LNCAP (cell line): ENCODE measurements around the gene COPB2.
A peak's percentile ranks its signal among the peaks of the same experiment; 100 is the strongest.

ENCODE experiments used
- TF ChIP-seq, protein P1 (sequence below): fragments of 450-650 bp; IDR thresholded peaks from 2 replicates; pipeline ENCODE4 v1.5.1; 2017; ENCODE audit warnings: mild to moderate bottlenecking

Gene COPB2

DNA sequence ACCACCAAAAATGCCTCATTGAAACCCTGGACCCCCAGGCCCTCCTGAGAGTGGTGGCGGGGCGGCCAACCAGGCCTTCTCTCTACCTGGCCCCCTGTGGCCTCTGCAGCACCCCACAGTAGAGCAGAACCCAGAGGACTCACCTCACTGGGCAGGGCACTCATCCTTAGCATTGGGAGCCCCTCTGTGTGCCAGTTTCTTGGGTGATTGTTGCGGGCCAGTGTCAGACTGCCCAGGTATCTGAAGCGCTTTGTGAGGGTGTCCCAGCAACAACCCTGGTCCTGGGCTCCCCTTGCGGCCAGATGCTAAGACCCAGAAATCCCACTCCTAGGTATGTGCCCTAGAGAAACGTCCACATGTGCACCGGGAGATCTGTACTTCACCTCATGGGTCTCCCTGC is 66.3 kb downstream of the COPB2 start:
- TF ChIP-seq, protein P1, sequence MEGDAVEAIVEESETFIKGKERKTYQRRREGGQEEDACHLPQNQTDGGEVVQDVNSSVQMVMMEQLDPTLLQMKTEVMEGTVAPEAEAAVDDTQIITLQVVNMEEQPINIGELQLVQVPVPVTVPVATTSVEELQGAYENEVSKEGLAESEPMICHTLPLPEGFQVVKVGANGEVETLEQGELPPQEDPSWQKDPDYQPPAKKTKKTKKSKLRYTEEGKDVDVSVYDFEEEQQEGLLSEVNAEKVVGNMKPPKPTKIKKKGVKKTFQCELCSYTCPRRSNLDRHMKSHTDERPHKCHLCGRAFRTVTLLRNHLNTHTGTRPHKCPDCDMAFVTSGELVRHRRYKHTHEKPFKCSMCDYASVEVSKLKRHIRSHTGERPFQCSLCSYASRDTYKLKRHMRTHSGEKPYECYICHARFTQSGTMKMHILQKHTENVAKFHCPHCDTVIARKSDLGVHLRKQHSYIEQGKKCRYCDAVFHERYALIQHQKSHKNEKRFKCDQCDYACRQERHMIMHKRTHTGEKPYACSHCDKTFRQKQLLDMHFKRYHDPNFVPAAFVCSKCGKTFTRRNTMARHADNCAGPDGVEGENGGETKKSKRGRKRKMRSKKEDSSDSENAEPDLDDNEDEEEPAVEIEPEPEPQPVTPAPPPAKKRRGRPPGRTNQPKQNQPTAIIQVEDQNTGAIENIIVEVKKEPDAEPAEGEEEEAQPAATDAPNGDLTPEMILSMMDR = no peak

DNA sequence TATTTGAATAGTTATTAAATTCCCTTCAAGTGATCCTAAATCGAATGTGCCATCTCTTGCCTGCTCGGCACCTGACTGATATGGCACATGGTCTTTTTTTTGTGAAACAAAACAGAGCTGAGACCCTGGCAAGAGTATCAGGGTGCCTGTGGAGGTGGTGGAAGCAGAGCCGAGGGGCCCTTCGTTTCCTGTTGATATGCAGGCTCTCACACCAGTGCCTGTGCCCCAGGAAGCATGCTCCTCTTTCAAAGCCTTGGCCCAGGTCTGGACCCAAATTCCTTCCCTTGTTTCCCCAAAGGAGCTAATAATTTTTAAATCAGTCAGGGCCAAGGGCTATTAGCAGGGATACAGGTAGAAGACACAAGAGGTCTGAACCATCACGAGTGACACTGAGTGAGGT is 67.1 kb downstream of the COPB2 start:
- TF ChIP-seq, protein P1 = no peak

DNA sequence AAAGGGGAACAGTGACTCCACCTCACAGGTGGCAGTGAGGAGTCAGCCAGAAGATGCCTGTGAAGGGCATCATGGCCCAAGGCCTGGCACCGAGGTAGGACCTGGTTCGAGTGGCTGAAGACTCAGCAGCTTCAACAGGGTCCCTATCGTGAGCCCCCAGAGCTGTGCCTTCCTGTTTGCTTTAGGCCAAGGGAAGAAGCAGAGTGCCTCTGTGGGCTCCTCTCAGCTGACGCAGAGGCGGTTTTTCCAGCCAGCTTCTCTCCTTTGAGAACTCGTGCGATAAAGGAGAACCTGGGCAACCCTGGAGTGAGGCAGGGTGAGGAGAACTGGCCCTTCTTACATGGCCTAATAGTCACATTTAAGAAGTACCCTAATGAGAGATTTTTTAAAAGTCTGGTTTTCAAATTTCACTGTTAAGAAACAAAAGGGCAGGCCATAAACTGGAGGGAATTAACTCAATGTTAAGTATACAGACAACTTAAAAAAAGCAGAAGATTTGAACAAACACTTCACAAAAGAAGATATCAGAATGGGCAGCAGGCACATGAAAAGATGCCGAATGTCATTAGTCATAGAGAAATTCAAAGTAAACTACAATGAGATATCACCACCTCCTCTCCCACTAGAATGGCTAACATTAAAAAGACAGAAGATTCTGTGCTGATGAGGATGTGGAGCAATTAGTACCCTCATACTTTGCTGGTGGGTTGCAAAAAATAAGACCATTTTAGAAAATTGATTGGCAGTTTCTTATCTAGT is 68.7 kb downstream of the COPB2 start:
- TF ChIP-seq, protein P1 = no peak

DNA sequence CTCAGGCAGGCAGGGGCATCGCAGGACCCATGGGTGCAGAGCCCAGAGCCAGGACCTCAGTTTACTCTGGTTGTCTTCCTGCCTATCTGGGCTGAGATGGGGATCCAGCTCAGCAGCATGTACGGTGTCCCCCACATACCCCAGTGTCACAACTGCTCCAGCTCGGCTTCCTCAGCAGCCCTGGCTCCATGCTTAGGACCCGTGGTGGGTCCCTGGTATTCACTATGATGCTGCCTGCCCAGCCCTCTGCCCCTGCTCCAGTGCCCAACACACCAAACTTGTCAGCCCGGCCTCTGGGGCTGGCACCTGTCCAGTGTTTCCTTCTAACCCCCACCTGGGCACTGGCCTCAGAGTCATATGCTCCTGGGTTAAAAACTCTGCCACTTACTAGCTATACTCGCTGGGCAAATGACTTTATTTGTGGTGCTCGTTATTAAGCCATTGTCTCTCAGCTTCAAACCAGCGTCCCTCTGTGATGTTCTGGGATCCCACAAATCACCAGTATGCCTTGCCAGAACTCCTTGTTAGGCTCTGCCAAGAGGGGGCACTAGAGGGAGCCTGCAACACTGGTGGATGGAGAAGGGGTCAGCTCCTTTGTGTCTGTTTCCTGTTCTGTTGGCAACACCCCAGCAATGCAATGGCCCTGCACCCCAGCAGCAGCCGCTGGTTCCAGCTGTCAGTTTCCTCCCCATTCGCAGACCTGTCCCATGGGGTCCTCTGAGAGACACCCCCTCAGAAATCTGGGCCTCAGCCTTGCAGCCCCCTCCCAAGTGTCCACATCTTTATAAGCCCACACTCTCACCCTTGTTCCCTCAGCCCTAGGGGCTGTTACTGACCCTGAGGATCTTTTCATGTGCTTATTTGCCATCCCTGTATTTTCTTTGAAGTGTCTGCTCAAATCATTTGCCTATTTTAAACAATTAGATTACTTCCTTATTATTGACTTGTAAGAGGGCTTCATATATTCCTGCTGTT is 69.7 kb downstream of the COPB2 start:
- TF ChIP-seq, protein P1 = 0 out of 2 replicates have a peak, but pooled peaks have one; percentile 26

DNA sequence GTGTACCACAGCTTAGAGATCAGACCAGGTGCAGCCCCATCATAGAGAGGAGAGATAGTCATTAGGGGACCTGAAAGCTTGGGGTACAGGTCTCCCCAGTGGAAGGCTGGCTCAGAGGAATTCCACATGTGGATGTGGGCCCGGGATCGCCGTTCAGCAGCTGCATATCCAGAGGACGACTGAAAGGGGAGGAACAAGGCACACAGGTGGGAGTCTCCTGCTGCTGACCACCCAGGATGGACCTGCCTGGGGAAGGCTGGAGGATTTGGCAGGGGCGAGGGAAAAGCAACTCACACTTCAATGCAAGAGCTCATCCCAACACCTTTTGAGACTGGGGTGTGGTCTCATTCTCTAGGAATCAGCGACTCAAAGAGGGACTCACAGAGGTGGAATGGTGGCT is 70.6 kb downstream of the COPB2 start:
- TF ChIP-seq, protein P1 = no peak

DNA sequence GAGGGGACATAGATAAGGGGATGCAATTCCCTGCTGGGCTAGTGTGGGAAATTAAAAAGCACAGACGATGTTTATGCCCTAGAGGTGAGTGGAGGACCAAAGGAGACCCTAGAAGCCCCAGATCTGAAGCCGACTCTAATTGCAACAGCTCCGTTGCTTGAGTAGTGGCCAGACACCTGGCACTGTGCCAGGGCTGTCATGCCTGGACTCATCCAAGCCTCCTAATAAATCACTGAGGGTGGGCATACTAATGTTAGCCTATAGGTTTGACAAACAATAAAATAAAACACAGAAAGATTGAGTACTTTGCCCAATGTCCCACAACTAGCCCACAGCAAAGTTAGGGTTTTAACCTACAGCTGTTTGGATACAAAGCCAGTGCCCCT is 71.0 kb downstream of the COPB2 start:
- TF ChIP-seq, protein P1 = no peak

DNA sequence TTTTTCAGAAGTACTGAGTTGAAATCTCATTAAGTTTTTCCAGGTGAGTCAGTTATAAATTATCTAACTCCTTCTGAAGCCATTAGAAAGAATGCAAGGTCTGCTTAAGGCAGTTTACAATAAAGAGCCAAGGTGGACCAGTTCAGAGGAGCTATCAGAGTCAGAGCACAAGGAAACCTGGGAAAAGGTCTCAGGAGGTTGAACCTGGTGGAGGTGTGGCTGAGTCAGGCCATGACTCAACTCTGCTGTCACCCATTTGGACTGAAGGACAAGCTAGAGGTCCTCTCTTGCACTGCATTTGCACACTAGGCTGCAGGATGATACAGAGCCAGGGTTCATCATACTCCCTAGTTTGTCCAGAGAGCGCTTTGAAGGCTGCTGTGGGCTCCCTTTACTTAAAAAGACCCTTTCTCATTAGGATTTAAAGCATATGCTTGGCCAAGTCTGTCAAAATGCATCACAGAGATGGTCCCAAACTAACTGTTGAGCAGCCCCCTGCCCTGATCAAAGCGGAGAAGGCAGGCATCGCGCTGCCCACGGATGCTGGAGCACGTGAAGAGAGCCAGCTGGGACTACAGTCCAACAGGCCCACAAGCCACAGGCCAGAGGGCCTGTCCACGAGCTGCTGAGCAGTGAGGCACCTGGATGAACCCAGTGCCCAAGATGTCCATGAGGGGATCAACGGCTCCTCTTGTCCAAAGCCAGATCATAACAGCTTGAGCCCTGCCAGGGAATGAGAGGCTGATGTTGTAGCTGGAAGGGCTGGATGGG is 71.6 kb downstream of the COPB2 start:
- TF ChIP-seq, protein P1 = no peak
